Mucosa of descending colon (tissue), 3 donors: Measurements from ENCODE around the gene SPINT2. TPM values are rescaled to one million over a fixed set of nuclear protein-coding genes. Genes with fewer than 3 reads are reported as not detected.

Source experiments
- ATAC-seq: fragments of 200-7000 bp; cut with Tn5 transposase; one replicate; pipeline ENCODE4 v1.9.1; 2020; ENCODE audit warnings: mild to moderate bottlenecking, moderate library complexity
- DNase-seq, 3 donors: peaks; one replicate each; pipeline ENCODE4 v3.0.0-alpha.2; 2020
- H3K36me3 ChIP-seq: fragments of 200-600 bp; one replicate; pipeline ENCODE4 v1.8.0; 2021; ENCODE audit warnings: low read depth, mild to moderate bottlenecking
- H3K4me1 ChIP-seq: fragments of 200-600 bp; one replicate; pipeline ENCODE4 v1.8.0; 2021; ENCODE audit warnings: low read depth, mild to moderate bottlenecking
- H3K4me3 ChIP-seq: fragments of 200-600 bp; one replicate; pipeline ENCODE4 v1.8.0; 2021; ENCODE audit warnings: mild to moderate bottlenecking
- H3K9me3 ChIP-seq: fragments of 200-600 bp; one replicate; pipeline ENCODE4 v1.8.0; 2021; ENCODE audit warnings: mild to moderate bottlenecking
- CTCF ChIP-seq: fragments of 200-600 bp; IDR thresholded peaks from one replicate; pipeline ENCODE4 v1.8.0; 2022; ENCODE audit warnings: antibody characterized with exemption, mild to moderate bottlenecking
- intact Hi-C, 2 donors: fragments of 100-400 bp; cut with DNase I in 1 of 2; cut with micrococcal nuclease in 1 of 2; formaldehyde crosslinking; loops; one replicate each; pipeline versions ENCODE4 v1.11.0 to v1.11.1; 2022; cut with DNase I, micrococcal nuclease
- total RNA-seq, 3 donors: library from RNA; stranded (reverse); fragmentation: NEBNext Ultra II Directional in 2 of 3; extraction: Animal tissue kit (Norgen Biotek cat#: 25700) in 2 of 3; gene quantifications; one replicate each; pipeline versions ENCODE4 v1.2.1 to v1.2.4, GENCODE V29; 2021 to 2023
- donor health status: DM: no; HTN: no; CAD: no; lungs with moderate emphysema.
- donor health status: DM: no; HTN: no; CAD: no.
- donor health status: DM: no; HTN: yes; CAD: no.

Gene SPINT2
- total RNA-seq, 3 donors from 2014 or later, result 355 to 802 (median 787) TPM

- DNase-seq (peak in 1 of 3 donors; percentile 65), ATAC-seq (no peak)
- Histone ChIP-seq H3K4me1 (peaks cover 39% of the 10 kb centered on the region), H3K4me3 (no peak overlapping the region), H3K36me3 (no peaks in the 10 kb centered on the region), H3K9me3 (no peaks in the 10 kb centered on the region)
- intact Hi-C loops, result no loop called here
- no peak for TF ChIP-seq CTCF
Observed at GRCh38 chr19:38265921-38266429, 1.6 kb downstream of the SPINT2 start.

GRCh38 chr19:38266981-38267597, 2.7 kb downstream of the SPINT2 start:
- no peak for TF ChIP-seq CTCF
- Histone ChIP-seq H3K4me1 (peaks cover 49% of the 10 kb centered on the region), H3K9me3 (no peaks in the 10 kb centered on the region), H3K36me3 (no peaks in the 10 kb centered on the region), H3K4me3 (no peak overlapping the region)
- DNase-seq, result peak in 2 of 3 donors; percentile 57 to 66
- ATAC-seq, result peak; percentile 18
- intact Hi-C loops, result no loop called here

- intact Hi-C loops, result no loop called here
- ATAC-seq, result peak; percentile 3
- no peak overlapping the region for H3K4me3 ChIP-seq
- H3K4me1 ChIP-seq, result peaks cover 56% of the 10 kb centered on the region
- no peaks in the 10 kb centered on the region for H3K9me3 ChIP-seq
- no peak for TF ChIP-seq CTCF
- H3K36me3 ChIP-seq, result no peaks in the 10 kb centered on the region
- DNase-seq, result peak in 2 of 3 donors; percentile 61 to 62
Observed at GRCh38 chr19:38267761-38268483, 3.5 kb downstream of the SPINT2 start.

GRCh38 chr19:38268539-38268938, 4.2 kb downstream of the SPINT2 start:
- DNase-seq (peak in 1 of 3 donors; percentile 66), ATAC-seq (no peak)
- TF ChIP-seq CTCF, result no peak
- H3K36me3 ChIP-seq, result no peaks in the 10 kb centered on the region
- intact Hi-C loops, result no loop called here
- no peaks in the 10 kb centered on the region for H3K9me3 ChIP-seq
- H3K4me3 ChIP-seq, result no peak overlapping the region
- H3K4me1 ChIP-seq, result peaks cover 57% of the 10 kb centered on the region

GRCh38 chr19:38270587-38271167, 6.3 kb downstream of the SPINT2 start:
- Histone ChIP-seq H3K4me1 (peaks cover 61% of the 10 kb centered on the region), H3K4me3 (no peak overlapping the region), H3K36me3 (no peaks in the 10 kb centered on the region), H3K9me3 (no peaks in the 10 kb centered on the region)
- no peak for ATAC-seq
- no peak for TF ChIP-seq CTCF
- intact Hi-C loops, result no loop called here
- no peak for DNase-seq
